ENCODE measurements around the gene PPFIBP2.

Gene PPFIBP2

DNA sequence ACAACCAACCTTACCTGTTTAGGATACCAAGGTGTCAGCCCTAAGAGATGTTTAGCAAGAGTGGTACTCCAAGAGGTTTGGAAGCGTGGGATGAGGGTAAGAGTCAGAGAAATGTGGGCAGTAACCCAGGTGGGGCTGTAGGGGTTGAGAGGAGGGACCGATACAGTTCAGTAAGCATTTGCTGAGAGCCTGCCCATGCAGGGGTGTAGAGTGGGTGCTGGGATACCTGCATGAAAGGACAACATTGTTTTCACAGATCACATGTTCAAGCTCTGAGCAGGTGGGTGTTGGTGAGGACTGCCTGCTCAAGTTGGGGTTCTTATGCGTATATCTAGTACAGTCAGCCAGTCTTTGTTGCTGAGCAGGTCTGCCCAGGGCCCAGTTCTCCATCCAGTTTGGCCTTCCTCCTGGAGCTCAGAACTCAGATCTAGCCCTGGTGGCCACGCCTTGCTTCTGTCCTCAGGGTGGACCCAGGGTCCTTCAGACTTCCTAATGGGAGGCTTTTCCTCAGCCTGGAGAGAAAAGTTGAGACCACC is 14.8 kb downstream of the PPFIBP2 start:
- DNase-seq, result no peak

DNA sequence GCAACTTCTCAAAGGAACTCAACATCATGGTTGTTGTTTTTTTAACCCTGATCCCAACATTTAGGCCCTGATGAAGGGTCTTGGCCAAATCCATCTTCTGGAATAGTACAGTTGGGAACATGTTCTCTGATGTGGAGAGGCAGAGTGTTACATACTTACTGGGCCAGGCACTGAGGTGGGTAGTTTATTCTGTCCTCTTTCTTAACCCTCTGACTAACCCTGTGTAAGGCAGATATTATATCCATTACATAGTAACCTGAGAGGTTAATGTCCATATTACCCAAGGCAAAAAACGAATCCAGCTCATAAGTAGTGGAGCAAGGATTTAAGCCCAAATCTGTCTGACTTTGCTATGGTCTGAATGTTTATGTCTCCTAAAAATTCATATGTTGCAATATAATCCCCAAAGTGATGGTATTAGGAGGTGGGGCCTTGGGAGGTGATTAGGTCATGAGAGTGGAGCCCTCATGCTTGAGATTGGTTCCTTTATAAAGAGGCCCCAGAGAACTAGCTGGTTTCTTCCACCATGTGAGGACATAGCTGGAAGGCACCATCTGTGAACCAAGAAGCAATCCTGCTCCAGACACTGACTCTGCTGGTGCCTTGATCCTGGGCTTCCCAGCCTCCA is 16.3 kb downstream of the PPFIBP2 start:
- DNase-seq, result no peak

DNA sequence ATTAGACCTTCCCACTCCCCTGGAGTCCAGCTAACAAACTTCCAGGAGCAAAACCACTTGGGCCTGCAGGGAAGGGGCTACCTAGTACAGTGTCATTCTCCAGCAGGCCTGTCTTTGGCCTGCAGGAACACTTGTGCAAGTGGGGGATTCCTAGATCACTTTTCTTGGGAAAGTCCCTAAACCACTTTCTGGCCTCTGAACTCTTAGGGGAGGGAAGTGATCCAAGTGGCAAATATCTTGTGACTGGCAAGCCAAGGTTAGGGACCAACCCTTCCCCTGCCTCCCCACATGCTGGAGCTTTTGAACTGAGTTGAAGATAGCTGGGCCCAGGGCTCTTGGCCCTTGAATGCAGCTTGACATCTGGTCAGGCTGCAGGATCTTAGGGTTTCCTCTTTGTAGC is 17.2 kb downstream of the PPFIBP2 start:
- no peak for DNase-seq

DNA sequence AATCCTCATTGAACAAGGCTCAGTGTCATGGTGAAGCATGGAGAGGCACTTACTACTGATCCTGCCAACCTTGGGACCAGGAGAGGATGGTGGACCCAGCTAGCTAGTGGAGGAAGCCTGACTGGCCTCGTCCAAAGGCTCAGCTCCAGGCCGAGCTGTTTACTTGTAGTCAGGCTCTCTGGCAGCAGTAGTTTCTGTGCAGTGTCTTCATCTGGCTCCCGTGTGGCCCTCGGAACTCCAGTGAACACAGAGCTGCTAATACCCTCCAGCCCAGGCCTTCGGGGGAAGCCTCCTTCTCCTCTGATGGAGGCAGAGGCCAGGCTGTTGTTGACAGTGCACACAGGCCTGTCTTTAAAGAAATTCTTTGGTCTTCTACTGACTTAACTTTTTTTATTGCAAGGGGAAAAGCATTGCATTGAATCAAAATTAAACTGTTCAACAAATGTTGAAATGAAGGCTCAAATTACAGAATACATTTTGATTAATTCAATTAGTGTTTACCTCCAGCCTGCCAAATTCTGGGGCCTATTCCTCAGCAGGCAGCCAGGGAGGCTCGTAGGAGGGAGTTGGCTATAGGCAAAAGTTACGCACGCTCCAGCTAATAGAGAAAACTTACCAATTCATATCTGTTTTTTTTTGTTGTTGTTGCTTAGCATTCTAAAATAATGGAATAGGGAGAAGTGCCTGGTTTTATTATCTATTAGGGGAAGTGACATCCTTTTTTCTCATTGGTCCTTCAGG is 18.8 kb downstream of the PPFIBP2 start:
- DNase-seq, result no peak

DNA sequence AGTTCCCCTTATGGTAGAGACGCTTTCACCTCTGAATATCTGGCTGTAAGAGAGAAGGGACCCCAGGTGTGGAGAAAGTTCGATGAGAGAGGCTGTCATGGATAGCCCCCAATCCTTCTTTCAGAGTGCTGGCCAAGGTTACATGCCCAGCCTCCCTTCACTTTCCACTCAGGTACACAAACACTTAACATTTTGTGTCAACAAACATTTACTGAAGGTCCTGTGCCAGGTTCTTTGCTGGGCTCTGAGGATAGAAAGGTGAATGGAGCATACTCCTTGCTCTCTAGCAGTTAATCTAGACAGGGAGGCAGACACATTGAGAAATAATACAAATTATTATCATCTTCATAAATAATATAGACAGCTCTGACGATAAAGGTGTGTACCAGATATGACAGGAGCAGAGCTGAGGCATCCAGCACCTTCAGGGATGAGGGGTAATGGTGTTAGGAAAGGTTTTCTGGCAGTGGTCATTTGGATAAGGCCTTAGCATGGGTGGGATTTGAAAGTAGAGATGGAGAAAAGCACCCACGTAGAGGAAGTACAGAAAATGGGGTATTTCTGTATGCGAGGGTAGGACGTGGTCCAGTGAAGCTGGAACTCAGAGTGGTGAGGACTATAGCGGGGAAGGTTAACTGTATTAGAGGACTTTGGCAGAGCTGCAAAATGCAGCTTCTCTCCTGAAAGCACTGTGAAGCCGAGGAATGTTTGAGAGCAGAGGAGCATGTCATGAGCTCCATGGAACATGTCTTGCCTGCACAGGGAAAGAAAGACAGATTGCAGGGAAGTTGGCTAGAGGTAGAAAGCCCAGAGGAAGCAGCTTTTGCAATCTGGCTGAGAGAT is 19.6 kb downstream of the PPFIBP2 start:
- no peak for DNase-seq

DNA sequence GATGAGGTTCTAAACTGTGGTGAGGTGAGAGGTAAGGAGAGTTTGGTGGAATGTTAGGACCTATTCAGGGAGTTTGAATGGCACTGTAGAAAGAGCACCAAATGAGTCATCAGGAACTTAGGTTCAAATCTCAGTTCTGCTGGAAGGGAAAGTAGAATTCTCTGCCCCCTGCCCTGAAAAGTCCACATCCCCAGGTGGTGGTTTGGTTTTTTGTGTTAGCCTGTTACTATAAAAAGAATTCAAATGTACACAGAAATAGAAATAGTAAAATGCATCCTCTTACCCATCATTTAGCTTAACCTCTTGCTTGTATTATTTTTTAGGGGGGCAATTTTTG is 20.2 kb downstream of the PPFIBP2 start:
- no peak for DNase-seq

DNA sequence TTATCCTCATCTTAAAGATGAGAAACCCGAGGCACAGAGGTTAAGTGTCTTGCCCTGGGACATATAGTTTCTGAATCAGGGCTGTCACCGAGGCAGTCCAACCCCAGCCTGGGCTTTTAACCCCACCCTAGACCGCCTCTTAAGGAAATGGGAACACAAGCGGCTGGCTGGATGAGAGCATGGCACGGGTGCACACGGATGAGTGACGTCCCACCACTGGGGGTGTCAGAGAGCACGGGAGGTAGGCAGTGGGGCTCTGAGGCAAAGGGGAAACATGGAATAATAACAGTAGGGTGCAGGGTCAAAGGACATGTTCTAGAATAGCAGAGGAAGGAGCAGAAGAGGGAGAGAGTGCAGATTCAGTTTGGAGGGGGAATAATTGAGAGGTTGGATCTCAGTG is 22.3 kb downstream of the PPFIBP2 start:
- DNase-seq, result no peak

DNA sequence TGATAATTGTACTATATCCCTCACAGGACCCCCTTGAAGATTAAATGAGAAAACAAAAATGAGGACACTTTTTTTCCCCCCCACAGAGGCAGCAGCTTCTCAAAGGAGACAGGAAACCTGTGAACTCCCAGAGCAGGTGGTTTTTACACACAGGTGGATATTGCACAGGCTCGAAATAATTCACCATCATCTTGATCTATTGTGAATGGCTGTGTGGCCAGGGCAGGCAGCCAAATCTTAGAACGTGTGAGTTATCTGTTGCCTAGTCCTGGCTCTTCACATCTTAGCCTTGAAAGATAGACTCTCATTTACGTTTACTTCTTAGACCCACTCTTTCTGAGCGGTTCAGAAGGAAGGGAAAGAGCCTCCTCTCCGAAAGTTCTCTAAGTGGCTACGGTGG is 23.5 kb downstream of the PPFIBP2 start:
- DNase-seq, result no peak

DNA sequence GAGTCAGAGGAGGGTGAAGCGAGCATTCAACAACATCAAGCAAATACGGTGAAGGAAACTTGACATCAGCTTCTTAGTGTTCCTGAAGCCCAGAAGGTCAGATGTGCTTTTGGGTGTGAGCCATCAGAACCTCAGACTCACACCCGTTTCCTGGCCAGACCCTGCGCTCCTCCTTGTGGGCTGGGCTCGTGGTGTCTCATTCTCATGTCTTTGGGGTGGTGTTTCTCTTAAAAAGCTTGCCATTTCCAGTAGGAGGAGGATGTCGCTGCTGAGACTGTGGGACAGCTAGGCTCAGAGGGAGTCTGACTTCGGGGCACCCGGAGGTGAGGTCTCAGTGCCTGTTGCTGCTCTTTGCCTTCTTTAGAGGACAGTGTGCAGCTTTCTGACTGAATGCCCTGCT is 24.2 kb downstream of the PPFIBP2 start:
- no peak for DNase-seq

DNA sequence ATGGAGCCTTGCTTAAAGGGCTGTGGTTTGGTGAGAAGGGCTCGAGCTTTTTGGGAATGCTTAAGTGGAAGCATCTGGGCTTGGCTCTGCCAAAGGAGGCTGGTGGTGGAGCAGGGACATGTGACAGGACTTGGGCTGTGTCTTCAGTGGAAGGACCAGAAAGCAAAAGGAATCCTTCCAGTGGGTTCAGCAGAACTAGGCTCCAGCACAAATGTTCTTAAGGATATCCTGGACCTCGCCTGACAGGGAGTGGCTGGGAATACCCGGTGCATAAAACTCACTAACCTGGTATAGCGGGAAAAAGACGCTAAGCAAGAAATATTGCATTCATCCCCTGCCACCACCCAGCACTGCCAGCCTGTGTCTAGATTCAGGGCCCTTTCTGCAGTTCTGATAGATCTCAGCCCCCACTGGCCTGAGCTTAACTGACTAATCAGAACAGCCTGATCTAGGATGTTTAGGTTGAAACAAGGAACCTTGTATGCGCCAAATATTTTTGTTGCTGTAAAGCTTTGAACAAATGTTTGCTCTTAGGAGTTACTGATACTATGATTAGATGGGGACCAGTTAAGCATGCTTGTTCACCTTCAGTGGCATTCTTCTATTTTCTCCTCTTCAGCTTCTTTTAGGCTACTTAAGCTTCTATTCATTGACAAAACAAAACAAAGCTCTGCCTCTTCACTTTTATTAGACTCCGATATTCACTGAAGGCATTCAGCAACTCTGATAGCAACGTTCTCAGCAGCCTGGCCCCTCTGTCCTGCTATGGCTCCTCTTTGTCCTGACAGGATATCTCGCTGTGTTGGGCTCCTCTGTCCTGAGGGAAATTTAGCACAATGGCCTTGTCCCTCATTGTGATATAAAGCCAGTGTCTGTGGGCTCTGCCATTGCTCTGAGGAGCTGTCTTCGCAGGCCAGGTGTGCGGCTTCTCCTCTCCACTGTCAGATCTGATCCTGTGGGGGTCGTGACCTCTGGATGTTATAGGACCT is 25.0 kb downstream of the PPFIBP2 start:
- no peak for DNase-seq

DNA sequence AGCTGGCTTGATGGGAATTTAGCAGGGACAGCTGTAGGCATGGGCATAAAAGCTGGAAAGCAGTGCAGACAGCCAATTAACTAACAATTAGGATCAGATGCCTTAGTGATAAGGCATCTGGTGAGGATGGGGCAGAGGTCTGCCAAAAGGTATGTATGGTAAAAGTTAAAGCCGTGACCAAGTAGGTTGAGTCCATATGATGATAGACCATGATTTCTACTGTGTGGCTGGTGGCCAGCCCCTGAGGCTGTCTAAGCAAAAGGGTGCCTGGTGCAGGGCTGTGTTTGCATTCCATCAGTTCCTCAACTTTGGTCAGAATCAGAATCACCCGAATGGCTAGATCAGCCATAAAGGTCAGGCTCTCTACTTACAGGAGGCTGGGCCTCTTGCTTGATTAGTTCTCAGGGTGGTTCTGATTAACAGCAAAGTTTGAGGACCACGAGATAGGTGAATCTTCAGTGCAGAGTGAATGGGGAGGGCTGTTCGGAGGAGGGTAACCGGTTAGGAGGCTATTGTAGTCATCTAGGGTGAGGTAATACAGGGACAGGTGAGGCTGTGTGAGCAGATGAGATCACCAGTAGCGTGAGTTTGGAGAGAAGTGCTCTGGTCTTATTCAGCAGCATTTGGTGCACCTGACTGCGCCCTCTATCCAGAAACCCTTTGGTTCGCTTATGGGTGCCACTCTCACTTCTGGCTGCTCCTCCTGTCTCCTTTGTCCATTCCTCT is 27.2 kb downstream of the PPFIBP2 start:
- DNase-seq, result no peak

DNA sequence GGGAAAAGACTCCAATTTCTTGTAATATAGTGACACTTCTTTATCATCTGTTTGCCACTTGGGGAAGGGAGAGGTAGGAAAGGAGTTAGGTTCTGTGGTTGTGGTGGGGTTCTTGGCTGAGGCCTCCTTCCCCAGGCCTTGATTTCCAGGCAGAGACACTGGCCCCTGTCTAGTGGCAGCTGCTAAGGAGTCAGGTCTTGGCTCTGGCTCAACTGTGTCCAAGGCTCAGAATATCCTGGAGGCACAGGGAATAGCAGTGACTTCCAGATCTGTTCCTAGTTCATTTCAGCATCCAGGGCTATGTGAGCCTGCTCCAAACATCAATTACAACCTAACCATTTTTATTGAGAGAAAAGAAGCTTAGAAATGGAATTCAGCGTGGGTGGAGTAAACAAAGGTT is 29.5 kb downstream of the PPFIBP2 start:
- no peak for DNase-seq

DNA sequence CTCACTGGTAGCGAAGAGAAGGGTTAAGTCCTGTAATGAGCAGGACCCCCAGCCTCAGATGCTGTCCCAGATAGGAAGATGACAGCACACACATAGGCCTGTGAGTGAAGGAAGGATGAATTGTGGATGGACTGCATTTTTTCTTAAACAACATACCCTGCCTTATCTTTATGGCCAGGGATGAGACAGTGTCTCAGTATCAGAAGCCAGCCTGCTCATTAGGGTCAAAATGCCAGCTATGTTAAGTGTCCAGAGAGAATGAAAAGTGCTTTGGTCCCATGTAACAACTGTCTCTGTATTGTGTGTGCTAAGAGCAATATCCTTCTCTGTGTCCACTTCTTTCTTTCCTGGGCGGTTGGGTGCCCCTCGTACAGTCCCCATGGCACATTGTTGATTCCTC is 30.2 kb downstream of the PPFIBP2 start:
- DNase-seq, result no peak

DNA sequence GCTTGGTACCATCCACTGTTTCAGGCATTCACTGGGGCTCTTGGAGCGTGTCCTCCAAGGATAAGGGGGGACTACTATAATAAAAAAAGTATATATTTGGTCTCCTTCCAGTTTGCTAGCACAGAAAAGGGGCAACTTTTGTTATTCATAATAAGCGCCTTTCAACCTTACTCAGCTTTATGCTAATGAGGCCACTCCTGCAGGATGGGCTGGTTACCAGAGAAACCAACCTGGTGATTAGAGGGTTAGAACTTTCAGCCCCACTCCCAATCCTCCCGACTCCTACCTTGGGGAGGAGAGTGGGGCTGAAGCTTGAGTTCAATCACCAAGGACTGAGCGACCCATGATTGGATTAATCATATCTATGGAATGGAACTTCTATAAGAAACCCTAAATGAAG is 31.8 kb downstream of the PPFIBP2 start:
- no peak for DNase-seq

DNA sequence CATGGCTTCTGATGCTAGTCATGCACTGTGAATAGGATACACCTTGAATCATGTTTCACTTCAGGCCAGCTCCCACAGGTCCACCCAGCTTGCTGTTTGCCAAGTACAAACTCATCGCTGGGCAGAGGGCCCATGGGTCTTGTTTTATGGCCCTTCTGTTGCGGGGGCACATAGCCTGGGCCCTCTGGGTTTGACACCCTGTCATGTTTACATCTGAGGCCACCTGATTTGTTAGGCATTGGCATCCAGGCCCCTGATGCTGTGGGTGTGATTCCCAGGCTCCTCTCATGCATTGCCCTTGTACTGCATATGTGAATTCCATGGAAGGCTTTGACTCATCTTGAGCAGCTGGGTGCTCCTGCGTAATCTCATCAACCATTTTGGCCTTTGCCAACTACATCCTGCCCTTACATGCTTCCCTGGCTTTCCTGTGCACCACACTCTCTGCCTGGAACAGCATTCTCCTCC is 32.6 kb downstream of the PPFIBP2 start:
- DNase-seq, result no peak

DNA sequence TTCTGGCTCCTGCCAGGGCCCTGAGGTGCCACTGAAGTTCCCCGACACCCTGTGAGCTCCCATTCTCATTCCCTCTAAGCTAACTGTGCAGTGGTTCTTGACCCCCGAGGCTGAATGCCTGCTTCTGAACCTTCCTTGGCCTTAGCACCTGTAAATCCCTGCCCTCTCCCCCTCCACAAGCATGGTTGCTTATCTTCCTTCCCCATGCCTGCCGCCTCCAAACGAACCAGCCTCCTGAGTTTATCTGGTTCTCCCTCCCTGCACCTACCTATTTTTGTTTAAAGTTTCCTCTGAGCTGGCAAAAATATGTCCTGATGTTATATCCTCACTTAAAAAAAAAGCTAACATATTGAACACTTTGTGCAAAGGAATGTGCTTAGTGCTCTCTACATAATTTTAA is 33.9 kb downstream of the PPFIBP2 start:
- no peak for DNase-seq

DNA sequence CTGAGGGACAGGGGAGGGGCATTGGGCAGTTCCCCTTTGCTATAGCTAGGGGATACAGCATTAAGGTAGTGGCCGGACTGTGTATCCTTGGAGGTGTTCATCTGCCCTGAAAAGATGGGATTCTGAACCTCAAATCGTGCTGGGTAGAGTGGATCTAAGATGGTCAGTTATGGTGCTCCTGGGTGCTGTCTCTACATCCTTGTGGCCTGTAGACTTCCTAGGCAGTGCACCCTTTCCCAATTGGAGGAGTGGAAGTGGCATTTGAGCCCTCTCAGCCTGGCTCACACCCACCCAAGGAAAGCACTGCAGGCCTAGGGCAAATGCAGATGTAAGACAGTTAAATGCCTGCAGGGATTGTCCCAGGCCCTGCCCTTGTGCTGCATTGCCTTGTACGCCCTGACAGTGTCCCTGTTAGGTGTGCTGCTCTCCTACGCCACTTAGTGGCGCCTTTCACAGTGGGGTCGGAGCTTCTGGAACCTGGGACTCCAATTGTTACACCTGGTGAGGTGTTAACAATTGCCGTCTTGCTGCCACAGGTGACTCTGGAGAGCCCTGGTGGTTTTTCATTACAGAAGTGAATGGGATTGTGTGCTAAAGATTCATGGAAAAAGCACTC is 35.0 kb downstream of the PPFIBP2 start:
- no peak for DNase-seq

DNA sequence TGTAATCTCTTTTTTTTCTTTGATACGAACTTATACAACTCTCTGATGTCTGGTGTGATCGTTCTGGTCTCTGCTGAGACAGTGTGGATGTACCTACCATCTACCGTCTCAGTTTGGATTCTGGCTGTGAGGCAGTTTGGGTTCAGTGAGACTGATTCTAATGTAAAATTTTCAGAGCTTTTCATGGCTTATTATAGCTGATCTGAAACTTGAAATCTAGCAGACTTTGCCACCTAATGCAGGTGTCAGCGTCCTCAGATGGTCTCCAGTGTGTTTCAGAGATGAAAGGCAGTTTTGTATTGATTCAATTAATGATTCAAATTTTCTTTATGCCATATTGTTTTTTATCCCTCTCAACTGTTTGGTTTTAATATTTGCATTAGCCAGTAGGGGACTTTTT is 35.9 kb downstream of the PPFIBP2 start:
- no peak for DNase-seq

DNA sequence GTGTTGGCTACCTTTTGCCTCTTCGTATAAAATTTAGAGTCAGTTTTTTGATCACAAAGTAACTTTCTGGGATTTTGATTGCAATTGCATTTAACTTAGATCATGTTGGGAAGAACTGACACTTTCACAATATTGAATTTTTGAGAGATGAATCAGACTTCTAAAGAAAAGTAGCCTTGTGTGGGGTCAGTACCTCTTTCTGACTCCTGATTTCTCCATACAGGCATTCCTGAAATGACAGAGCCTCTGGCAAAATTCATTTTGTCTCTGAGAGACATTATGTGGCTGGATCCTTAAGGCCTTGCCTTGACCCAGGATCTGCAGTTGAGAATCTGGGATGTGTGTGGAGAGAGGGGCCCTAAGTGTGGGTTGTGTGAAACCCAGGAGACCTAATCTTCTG is 37.8 kb downstream of the PPFIBP2 start:
- DNase-seq, result no peak

DNA sequence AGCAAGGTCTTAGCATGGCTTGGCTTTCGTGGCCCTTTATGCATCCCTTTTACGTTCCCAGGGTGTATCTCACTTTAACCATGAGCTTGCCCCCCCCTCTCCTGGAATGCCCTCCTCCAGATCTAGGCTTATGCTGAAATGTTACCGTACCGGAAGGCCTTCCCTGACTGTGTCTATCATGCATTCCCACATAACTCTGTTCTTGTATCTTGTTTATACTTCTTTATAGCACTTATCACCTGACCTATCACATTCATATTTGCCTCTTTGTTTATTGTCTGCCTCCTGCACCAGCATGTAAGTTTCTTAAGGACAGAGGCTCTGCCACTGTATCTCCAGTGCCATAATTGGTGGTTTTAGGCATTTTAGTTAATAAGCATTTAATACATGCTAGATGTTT is 38.9 kb downstream of the PPFIBP2 start:
- no peak for DNase-seq

DNA sequence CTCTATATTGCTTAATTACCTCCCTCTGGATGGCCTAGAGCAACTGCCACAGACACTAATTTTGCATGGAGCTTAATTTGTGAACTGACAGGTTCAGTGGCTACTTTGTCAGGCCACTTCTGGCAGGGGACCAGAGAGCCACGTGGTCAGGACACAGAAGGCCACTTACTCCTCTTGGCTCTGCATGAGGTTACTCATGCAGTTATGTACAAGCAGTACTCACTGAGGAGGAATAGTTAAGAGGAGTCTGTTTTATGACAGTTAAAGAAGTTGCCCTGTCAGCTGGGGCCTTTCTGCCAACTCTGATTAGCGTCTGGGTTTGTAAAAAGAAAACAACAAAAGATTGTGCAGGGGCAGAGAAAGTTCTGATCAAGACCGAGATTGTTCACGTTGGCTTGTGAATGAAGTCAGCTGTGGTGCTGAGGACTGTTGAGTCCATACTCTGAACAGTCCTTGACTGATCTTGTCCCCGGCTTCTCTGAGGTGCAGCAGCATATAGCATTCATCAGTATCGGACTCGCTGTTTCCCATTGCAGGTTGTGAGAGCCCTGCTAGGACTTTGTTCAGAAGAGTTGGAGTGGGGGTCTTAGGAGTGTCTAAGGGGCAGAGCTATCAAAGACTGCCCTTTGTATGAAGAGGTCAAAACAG is 41.4 kb downstream of the PPFIBP2 start:
- no peak for DNase-seq
